ENCODE measurements around the gene C1QL2.

The C1QL2 gene

GRCh38 chr2:119158563-119159347, at the start of gene C1QL2:
C1QL2 (minus strand) TSS chr2:119158751; CDS start chr2:119158269, 482 bp downstream.
- DNase-seq = peak; percentile 62

- no peak for DNase-seq
Measured at GRCh38 chr2:119207447-119207846, 48.9 kb upstream of the C1QL2 start.

GRCh38 chr2:119206201-119206600, 47.6 kb upstream of the C1QL2 start:
- DNase-seq = no peak

GRCh38 chr2:119205001-119205706, 46.6 kb upstream of the C1QL2 start:
- DNase-seq = no peak

GRCh38 chr2:119204525-119204924, 46.0 kb upstream of the C1QL2 start:
- DNase-seq = no peak

- DNase-seq = no peak
Measured at GRCh38 chr2:119202610-119203310, 44.2 kb upstream of the C1QL2 start.

GRCh38 chr2:119201815-119202214, 43.3 kb upstream of the C1QL2 start:
- DNase-seq = no peak

GRCh38 chr2:119198240-119198840, 39.8 kb upstream of the C1QL2 start:
- DNase-seq = no peak

GRCh38 chr2:119197529-119198239, 39.1 kb upstream of the C1QL2 start:
- no peak for DNase-seq

GRCh38 chr2:119197126-119197405, 38.5 kb upstream of the C1QL2 start:
- DNase-seq = no peak

GRCh38 chr2:119196301-119197125, 38.0 kb upstream of the C1QL2 start:
- no peak for DNase-seq

- DNase-seq = no peak
Measured at GRCh38 chr2:119195887-119196286, 37.3 kb upstream of the C1QL2 start.

- DNase-seq = no peak
Measured at GRCh38 chr2:119195001-119195400, 36.5 kb upstream of the C1QL2 start.

- no peak for DNase-seq
Measured at GRCh38 chr2:119192893-119193292, 34.3 kb upstream of the C1QL2 start.

GRCh38 chr2:119190321-119191111, 32.0 kb upstream of the C1QL2 start:
- no peak for DNase-seq

- no peak for DNase-seq
Measured at GRCh38 chr2:119184512-119184911, 26.0 kb upstream of the C1QL2 start.

GRCh38 chr2:119181791-119182445, 23.4 kb upstream of the C1QL2 start:
- DNase-seq = no peak

GRCh38 chr2:119181391-119181790, 22.8 kb upstream of the C1QL2 start:
- no peak for DNase-seq

- DNase-seq = no peak
Measured at GRCh38 chr2:119180892-119181291, 22.3 kb upstream of the C1QL2 start.

GRCh38 chr2:119179991-119180390, 21.4 kb upstream of the C1QL2 start:
- no peak for DNase-seq

GRCh38 chr2:119179202-119179601, 20.7 kb upstream of the C1QL2 start:
- DNase-seq = no peak
